Chondrocyte (in vitro differentiated cells): ENCODE data around the gene LMCD1. TPM values are rescaled to one million over a fixed set of nuclear protein-coding genes. Genes with fewer than 3 reads are reported as not detected.

Experiments used
- DNase-seq: peaks from one replicate; pipeline ENCODE4 v3.0.0; 2021; ENCODE audit warnings: mixed read lengths, low spot score
- H3K27ac Mint-ChIP-seq: one replicate; pipeline ENCODE4 v1.8.0; 2021; ENCODE audit warnings: mild to moderate bottlenecking, moderate library complexity, mixed read lengths; ENCODE audit not compliant: unreplicated experiment
- H3K27me3 Mint-ChIP-seq: 2 replicates; pipeline ENCODE4 v1.8.0; 2021; ENCODE audit warnings: low read depth, mixed read lengths
- H3K36me3 Mint-ChIP-seq: 2 replicates; pipeline ENCODE4 v1.8.0; 2021; ENCODE audit warnings: low read depth, mixed read lengths
- H3K4me1 Mint-ChIP-seq: 2 replicates; pipeline ENCODE4 v1.8.0; 2021; ENCODE audit warnings: low read depth, mild to moderate bottlenecking, mixed read lengths
- H3K4me3 Mint-ChIP-seq: one replicate; pipeline ENCODE4 v1.8.0; 2021; ENCODE audit warnings: mild to moderate bottlenecking, moderate library complexity, mixed read lengths; ENCODE audit not compliant: unreplicated experiment
- H3K9me3 Mint-ChIP-seq: 2 replicates; pipeline ENCODE4 v1.8.0; 2021; ENCODE audit warnings: low read depth, mixed read lengths
- total RNA-seq: library from RNA; stranded (reverse); gene quantifications from 3 replicates; pipeline ENCODE4 v1.2.1, GENCODE V29; 2021
- TF ChIP-seq, protein P1 (sequence below): fragments of 200-600 bp; sonication (generic); IDR thresholded peaks from 2 replicates; pipeline ENCODE4 v1.5.0; 2021; ENCODE audit warnings: antibody characterized with exemption, mild to moderate bottlenecking, moderate library complexity

LMCD1 gene
- total RNA-seq, 1 donor from 2014 or later = 263 TPM

DNA sequence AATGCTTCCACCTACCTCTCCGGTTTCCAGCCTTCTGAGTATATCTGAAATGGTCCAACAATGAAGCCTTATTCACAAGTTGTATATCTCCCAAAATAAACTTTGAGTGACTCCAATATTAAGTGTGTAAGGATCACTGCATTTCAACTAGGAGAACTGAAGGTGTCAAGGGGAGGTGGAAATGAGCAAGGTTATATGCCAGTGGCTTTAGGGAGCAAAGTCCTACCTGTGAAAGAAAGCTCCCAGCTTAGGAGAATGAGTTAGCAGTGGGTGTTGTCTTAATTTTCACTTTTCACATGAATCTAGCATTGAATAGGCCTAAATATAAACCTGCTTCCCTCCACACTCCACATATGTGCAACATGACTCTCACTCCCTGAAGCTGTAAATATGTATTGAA, 29.0 kb downstream of the LMCD1 start:
- Mint-ChIP-seq H3K9me3 (no peaks in the 10 kb centered on the region), H3K36me3 (peaks cover 56% of the 10 kb centered on the region), H3K27ac (peak overlapping the region; percentile 93), H3K4me3 (no peak overlapping the region), H3K27me3 (no peaks in the 10 kb centered on the region), H3K4me1 (peaks cover 93% of the 10 kb centered on the region)
- no peak for DNase-seq
- TF ChIP-seq, protein P1, sequence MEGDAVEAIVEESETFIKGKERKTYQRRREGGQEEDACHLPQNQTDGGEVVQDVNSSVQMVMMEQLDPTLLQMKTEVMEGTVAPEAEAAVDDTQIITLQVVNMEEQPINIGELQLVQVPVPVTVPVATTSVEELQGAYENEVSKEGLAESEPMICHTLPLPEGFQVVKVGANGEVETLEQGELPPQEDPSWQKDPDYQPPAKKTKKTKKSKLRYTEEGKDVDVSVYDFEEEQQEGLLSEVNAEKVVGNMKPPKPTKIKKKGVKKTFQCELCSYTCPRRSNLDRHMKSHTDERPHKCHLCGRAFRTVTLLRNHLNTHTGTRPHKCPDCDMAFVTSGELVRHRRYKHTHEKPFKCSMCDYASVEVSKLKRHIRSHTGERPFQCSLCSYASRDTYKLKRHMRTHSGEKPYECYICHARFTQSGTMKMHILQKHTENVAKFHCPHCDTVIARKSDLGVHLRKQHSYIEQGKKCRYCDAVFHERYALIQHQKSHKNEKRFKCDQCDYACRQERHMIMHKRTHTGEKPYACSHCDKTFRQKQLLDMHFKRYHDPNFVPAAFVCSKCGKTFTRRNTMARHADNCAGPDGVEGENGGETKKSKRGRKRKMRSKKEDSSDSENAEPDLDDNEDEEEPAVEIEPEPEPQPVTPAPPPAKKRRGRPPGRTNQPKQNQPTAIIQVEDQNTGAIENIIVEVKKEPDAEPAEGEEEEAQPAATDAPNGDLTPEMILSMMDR = no peak

DNA sequence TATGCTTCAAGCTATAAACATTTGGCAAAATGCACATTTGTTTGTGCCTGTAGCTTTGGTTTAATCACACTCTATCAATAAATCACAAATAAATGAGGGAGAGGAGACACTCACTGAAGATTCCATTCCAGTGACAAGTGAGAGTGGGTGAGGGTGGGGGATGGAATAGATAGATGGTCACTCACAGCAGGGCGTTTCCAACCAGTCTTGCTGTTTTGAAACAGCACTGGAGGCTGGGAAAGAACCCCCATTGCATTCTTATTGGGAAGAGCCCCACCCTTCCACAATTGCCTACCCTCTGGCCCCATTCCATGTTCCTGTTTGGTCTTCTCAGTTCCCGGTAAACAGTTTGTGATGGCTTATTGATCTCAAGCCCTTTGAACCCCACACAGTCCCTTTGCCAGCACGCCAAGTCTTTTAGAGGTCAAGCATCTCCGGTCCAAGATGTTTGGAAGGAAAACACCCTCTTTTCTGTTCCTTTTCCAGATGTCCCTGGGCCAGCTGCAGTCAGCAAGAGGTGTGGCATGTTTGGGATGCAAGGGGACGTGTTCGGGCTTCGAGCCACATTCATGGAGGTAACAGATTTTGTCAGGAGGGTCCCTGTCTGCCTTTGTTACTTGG, 30.7 kb downstream of the LMCD1 start:
- no peaks in the 10 kb centered on the region for H3K27me3 Mint-ChIP-seq
- DNase-seq = no peak
- H3K27ac Mint-ChIP-seq = peak overlapping the region; percentile 85
- peaks cover 94% of the 10 kb centered on the region for H3K4me1 Mint-ChIP-seq
- TF ChIP-seq, protein P1 = no peak
- peaks cover 67% of the 10 kb centered on the region for H3K36me3 Mint-ChIP-seq
- no peak overlapping the region for H3K4me3 Mint-ChIP-seq
- H3K9me3 Mint-ChIP-seq = no peaks in the 10 kb centered on the region

DNA sequence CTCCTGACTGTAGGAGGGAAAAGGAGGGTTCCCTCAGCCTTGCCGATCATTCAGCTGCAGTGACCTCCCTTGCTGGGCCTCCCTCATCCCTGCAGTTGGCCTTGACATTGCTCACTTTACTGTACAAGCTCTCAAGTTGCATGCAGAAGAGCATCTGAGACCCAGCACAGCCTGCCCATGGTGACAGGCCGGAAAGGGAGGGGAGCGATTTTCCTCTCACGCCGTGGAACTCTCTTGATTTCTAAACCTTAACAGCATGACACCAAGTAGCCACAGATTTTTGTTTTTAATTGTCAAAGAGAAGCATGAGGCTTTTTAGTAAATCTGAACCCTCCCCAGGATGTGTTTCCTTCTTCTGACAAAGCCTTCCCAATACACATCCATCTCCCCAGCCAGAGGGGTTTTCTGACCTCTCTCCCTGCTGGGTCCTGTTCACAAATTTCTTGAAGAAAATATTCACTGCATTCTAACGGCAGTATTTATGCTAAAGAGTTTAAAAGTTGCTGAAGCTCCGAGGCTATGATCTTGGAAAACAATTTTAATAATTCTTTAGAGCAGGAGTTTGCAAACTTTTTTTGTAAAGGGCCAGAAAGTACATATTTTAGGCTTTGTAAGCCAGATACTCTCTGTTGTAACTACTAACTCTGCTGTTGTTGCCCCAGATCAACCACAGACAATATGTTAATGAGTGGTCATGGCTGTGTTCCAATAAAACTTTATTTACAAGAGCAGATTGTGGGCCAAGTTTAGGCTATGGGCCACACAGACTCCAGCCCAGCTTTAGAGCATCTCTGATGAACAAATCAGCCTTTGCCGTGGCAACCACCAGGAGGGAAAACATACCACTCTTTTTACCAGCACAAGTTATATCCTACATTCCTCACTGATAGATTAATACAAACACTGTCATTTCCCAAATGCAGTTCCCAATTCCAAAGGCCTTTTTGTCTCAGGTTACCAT, 34.8 kb downstream of the LMCD1 start:
- Mint-ChIP-seq H3K36me3 (peaks cover 74% of the 10 kb centered on the region), H3K4me3 (no peak overlapping the region), H3K27ac (peak overlapping the region; percentile 87)

DNA sequence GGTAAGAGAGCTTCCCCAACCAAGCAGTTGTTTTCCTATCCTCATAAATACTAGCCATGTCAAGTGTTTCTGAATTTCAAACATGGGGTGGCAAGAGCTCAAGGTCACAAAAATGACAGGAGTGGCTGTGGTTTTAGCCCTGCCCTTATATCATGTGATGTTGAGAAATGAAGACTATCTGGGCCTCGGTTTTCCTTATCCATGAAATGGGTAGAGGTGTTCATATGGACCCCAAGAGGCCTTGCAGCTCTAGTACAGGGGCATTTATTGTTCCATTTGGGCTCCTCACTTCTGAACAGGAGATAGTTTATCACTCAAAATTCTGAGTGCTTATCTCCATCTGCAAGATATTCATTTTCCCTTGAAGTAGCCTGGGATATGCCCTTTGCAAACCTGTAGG, 35.8 kb downstream of the LMCD1 start:
- Mint-ChIP-seq H3K36me3 (peaks cover 71% of the 10 kb centered on the region), H3K27ac (peak overlapping the region; percentile 87)
- TF ChIP-seq, protein P1 = no peak

More for the DNA sequence above, 34.8 kb downstream of the LMCD1 start:
- Mint-ChIP-seq H3K4me1 (peaks cover 78% of the 10 kb centered on the region), H3K9me3 (no peaks in the 10 kb centered on the region), H3K27me3 (no peaks in the 10 kb centered on the region)
- TF ChIP-seq, protein P1 = no peak
- no peak for DNase-seq

DNA sequence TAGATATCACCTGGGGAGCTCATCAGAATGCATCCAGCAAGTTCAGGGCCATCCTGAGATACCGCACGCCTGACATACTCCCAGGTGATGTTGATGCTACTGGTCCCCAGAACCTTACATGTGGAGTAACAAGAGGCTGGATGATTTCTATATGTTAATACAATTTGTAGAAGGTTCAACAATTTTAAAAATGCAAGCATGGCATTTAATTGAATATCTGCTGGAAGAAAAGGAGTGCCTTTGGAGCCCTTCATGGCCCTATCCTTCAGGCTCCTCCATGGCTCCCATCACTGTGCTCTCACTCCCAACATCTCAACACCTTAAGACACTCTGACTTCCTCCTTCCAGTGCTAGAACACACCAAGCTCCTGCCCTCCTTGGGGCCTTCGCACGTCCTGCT, 36.6 kb downstream of the LMCD1 start:
- DNase-seq = no peak
- Mint-ChIP-seq H3K4me3 (no peak overlapping the region), H3K4me1 (peaks cover 77% of the 10 kb centered on the region), H3K9me3 (no peaks in the 10 kb centered on the region), H3K27me3 (no peaks in the 10 kb centered on the region), H3K36me3 (peaks cover 71% of the 10 kb centered on the region), H3K27ac (peak overlapping the region; percentile 87)
- TF ChIP-seq, protein P1 = no peak

More for the DNA sequence above, 35.8 kb downstream of the LMCD1 start:
- Mint-ChIP-seq H3K4me3 (no peak overlapping the region), H3K9me3 (no peaks in the 10 kb centered on the region), H3K4me1 (peaks cover 77% of the 10 kb centered on the region), H3K27me3 (no peaks in the 10 kb centered on the region)
- DNase-seq = no peak
